H9 (cell line): ENCODE data around the gene INSM2. TPM values are rescaled to one million over a fixed set of nuclear protein-coding genes. Genes with fewer than 3 reads are reported as not detected.

Source experiments
- DNase-seq: peaks from one replicate; pipeline ENCODE4 v3.0.0-alpha.2; 2017
- H2AFZ ChIP-seq: one replicate; pipeline ENCODE4 v1.6.1; 2013; ENCODE audit warnings: mild to moderate bottlenecking, low read length, control low read depth, moderate library complexity
- H2AK5ac ChIP-seq: 2 replicates; pipeline ENCODE4 v1.6.1; 2013; ENCODE audit warnings: low read length, control low read depth, mixed read lengths; ENCODE audit not compliant: insufficient read length
- H2BK120ac ChIP-seq: one replicate; pipeline ENCODE4 v1.6.1; 2013; ENCODE audit warnings: low read depth, mild to moderate bottlenecking, low read length, control low read depth, inconsistent platforms; ENCODE audit not compliant: poor library complexity, severe bottlenecking
- H2BK12ac ChIP-seq: 2 replicates; pipeline ENCODE4 v1.6.1; 2013; ENCODE audit warnings: low read length, control low read depth, mixed read lengths, low read depth; ENCODE audit not compliant: insufficient read length
- H2BK15ac ChIP-seq: 2 replicates; pipeline ENCODE4 v1.6.1; 2013; ENCODE audit warnings: low read depth, low read length, control low read depth
- H2BK20ac ChIP-seq: one replicate; pipeline ENCODE4 v1.6.1; 2013; ENCODE audit warnings: low read depth, mild to moderate bottlenecking, low read length, control low read depth, inconsistent platforms; ENCODE audit not compliant: poor library complexity, severe bottlenecking
- H2BK5ac ChIP-seq: 2 replicates; pipeline ENCODE4 v1.6.1; 2013; ENCODE audit warnings: low read length, control low read depth, mixed read lengths; ENCODE audit not compliant: insufficient read length
- H3K14ac ChIP-seq: 2 replicates; pipeline ENCODE4 v1.6.1; 2013; ENCODE audit warnings: low read length, control low read depth; ENCODE audit not compliant: insufficient read depth
- H3K18ac ChIP-seq: 2 replicates; pipeline ENCODE4 v1.6.1; 2013; ENCODE audit warnings: low read depth, mild to moderate bottlenecking, mixed read lengths, low read length, control low read depth; ENCODE audit not compliant: insufficient read length
- H3K23ac ChIP-seq: 2 replicates; pipeline ENCODE4 v1.6.1; 2013; ENCODE audit warnings: low read length, control low read depth, mixed read lengths, low read depth; ENCODE audit not compliant: insufficient read length
- H3K23me2 ChIP-seq: 2 replicates; pipeline ENCODE4 v1.6.1; 2013; ENCODE audit warnings: low read depth, mild to moderate bottlenecking, mixed read lengths, low read length, control low read depth; ENCODE audit not compliant: insufficient read length, poor library complexity, severe bottlenecking
- H3K27ac ChIP-seq: 2 replicates; pipeline ENCODE4 v1.5.1; 2013; ENCODE audit warnings: low read length, control low read depth, mixed read lengths, low read depth; ENCODE audit not compliant: insufficient read length
- H3K27me3 ChIP-seq: 2 replicates; pipeline ENCODE4 v1.6.1; 2013; ENCODE audit warnings: low read length, control low read depth, inconsistent platforms; ENCODE audit not compliant: insufficient read depth
- H3K4ac ChIP-seq: 2 replicates; pipeline ENCODE4 v1.6.1; 2013; ENCODE audit warnings: low read depth, mild to moderate bottlenecking, control low read depth, inconsistent platforms, low read length, moderate library complexity
- H3K4me1 ChIP-seq: 2 replicates; pipeline ENCODE4 v1.6.1; 2013; ENCODE audit warnings: low read length, control low read depth, inconsistent platforms; ENCODE audit not compliant: insufficient read depth
- H3K4me2 ChIP-seq: 2 replicates; pipeline ENCODE4 v1.6.1; 2013; ENCODE audit warnings: low read length, control low read depth, mixed read lengths; ENCODE audit not compliant: insufficient read length, insufficient read depth
- H3K56ac ChIP-seq: 2 replicates; pipeline ENCODE4 v1.6.1; 2013; ENCODE audit warnings: low read depth, mild to moderate bottlenecking, mixed read lengths, low read length, control low read depth; ENCODE audit not compliant: insufficient read length
- H3K79me1 ChIP-seq: 2 replicates; pipeline ENCODE4 v1.6.1; 2013; ENCODE audit warnings: low read depth, mild to moderate bottlenecking, moderate library complexity, low read length, control low read depth, inconsistent platforms; ENCODE audit not compliant: insufficient read depth, poor library complexity, severe bottlenecking
- H3K79me2 ChIP-seq: 2 replicates; pipeline ENCODE4 v1.6.1; 2013; ENCODE audit warnings: low read length, control low read depth, inconsistent platforms; ENCODE audit not compliant: insufficient read depth
- H3K9ac ChIP-seq: 2 replicates; pipeline ENCODE4 v1.6.1; 2013; ENCODE audit warnings: low read length, control low read depth, mixed read lengths; ENCODE audit not compliant: insufficient read length; ENCODE audit errors: extremely low read depth
- H3K9me3 ChIP-seq: one replicate; pipeline ENCODE4 v1.6.1; 2013; ENCODE audit warnings: low read depth, low read length, inconsistent platforms; ENCODE audit not compliant: control insufficient read depth
- H3T11ph ChIP-seq: one replicate; pipeline ENCODE4 v1.6.1; 2013; ENCODE audit warnings: mild to moderate bottlenecking, low read length, control low read depth, inconsistent platforms
- H4K20me1 ChIP-seq: one replicate; pipeline ENCODE4 v1.6.1; 2013; ENCODE audit not compliant: control insufficient read depth, insufficient read length, insufficient read depth
- H4K5ac ChIP-seq: 2 replicates; pipeline ENCODE4 v1.6.1; 2013; ENCODE audit warnings: low read depth, mild to moderate bottlenecking, mixed read lengths, low read length, control low read depth; ENCODE audit not compliant: insufficient read length
- H4K8ac ChIP-seq: replicated peaks from 2 replicates; pipeline ENCODE4 v1.6.1; 2013; ENCODE audit warnings: low read length, control low read depth, mixed read lengths, low read depth; ENCODE audit not compliant: insufficient read length
- H4K91ac ChIP-seq: 2 replicates; pipeline ENCODE4 v1.6.1; 2013; ENCODE audit warnings: low read depth, mild to moderate bottlenecking, moderate library complexity, mixed read lengths, low read length, control low read depth; ENCODE audit not compliant: insufficient read length
- H3K27ac Mint-ChIP-seq, 3 experiments: 2 replicates in 2 of 3; 3 replicates in 1 of 3; pipeline ENCODE4 v1.8.0; 2020 to 2021; ENCODE audit warnings: mixed read lengths in 3 of 3, mild to moderate bottlenecking in 1 of 3, moderate library complexity in 1 of 3
- H3K27me3 Mint-ChIP-seq: 2 replicates; pipeline ENCODE4 v1.8.0; 2021; ENCODE audit warnings: low read depth, mild to moderate bottlenecking, moderate library complexity, mixed read lengths
- H3K36me3 Mint-ChIP-seq, 3 experiments: 2 replicates in 2 of 3; 3 replicates in 1 of 3; pipeline ENCODE4 v1.8.0; 2020 to 2021; ENCODE audit warnings: low read depth in 3 of 3, mixed read lengths in 3 of 3; ENCODE audit not compliant: insufficient read depth in 1 of 3
- H3K4me1 Mint-ChIP-seq, 2 experiments: 2 replicates each; pipeline ENCODE4 v1.8.0; 2020; ENCODE audit warnings: mixed read lengths in 2 of 2
- H3K4me3 Mint-ChIP-seq, 2 experiments: 2 replicates in 1 of 2; 3 replicates in 1 of 2; pipeline ENCODE4 v1.8.0; 2020 to 2021; ENCODE audit warnings: mild to moderate bottlenecking in 2 of 2, mixed read lengths in 2 of 2, moderate library complexity in 1 of 2
- H3K9me3 Mint-ChIP-seq, 2 experiments: 2 replicates in 1 of 2; 3 replicates in 1 of 2; pipeline ENCODE4 v1.8.0; 2020; ENCODE audit warnings: mild to moderate bottlenecking in 2 of 2, mixed read lengths in 2 of 2, moderate library complexity in 1 of 2
- WGBS: extraction: QIAGEN DNeasy Blood & Tissue Kit; methylation state at CpG from one replicate; pipeline ENCODE4 v1.1.7; 2013; ENCODE audit warnings: missing lambda C conversion rate, low lambda C conversion rate, mixed read lengths; ENCODE audit not compliant: insufficient read length; ENCODE audit errors: extremely low coverage; 5-methylcytosine and 5-hydroxymethylcytosine counted together
- total RNA-seq: library from RNA; stranded (reverse); gene quantifications from 2 replicates; pipeline ENCODE4 v1.2.1, GENCODE V29; 2021
- TF ChIP-seq, protein P1 (sequence below): fragments of 200-600 bp; sonication (generic); conservative IDR thresholded peaks from 3 replicates; pipeline ENCODE4 v1.8.0; 2021; ENCODE audit warnings: antibody characterized with exemption, mild to moderate bottlenecking

Gene INSM2
- total RNA-seq, 1 experiment from 2014 or later: not detected

DNA sequence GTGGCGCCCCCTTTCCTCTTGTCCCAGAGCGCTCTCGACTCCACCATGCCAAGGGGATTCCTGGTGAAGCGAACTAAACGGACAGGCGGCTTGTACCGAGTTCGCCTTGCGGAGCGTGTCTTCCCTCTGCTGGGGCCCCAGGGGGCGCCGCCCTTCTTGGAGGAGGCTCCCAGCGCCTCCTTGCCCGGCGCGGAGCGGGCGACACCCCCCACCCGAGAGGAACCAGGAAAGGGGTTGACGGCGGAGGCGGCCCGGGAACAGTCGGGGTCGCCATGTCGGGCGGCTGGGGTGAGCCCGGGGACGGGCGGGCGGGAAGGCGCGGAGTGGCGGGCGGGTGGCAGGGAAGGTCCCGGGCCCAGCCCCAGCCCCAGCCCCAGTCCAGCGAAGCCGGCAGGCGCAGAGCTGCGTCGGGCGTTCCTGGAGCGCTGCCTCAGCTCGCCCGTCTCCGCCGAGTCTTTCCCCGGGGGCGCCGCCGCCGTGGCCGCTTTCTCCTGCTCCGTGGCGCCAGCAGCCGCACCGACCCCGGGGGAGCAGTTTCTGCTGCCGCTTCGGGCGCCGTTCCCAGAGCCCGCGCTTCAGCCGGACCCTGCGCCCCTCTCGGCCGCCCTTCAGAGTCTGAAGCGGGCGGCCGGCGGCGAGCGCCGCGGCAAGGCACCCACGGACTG is 376 bp downstream of the INSM2 start:
- H4K20me1 ChIP-seq: no peaks in the 10 kb centered on the region
- no peak overlapping the region for H3K18ac ChIP-seq
- H3K4ac ChIP-seq: no peak overlapping the region
- H3K79me2 ChIP-seq: no peaks in the 10 kb centered on the region
- H2BK20ac ChIP-seq: no peak overlapping the region
- H3K4me2 ChIP-seq: peak overlapping the region; percentile 63
- H2BK5ac ChIP-seq: no peak overlapping the region
- H3K23me2 ChIP-seq: peaks cover 9% of the 10 kb centered on the region
- no peak overlapping the region for H2BK12ac ChIP-seq
- no peak overlapping the region for H3K56ac ChIP-seq
- no peaks in the 10 kb centered on the region for H3K9me3 ChIP-seq
- no peak overlapping the region for H4K91ac ChIP-seq
- H3K27ac ChIP-seq: no peak overlapping the region
- no peak overlapping the region for H2AK5ac ChIP-seq
- Mint-ChIP-seq H3K4me1 (peaks cover 9 to 10% of the 10 kb centered on the region in 2 experiments; a peak in 2 of 4 replicates), H3K27ac (no peak overlapping the region), H3K27me3 (peaks cover 83% of the 10 kb centered on the region), H3K4me3 (peak overlapping the region; percentile 68 to 86), H3K36me3 (no peaks in the 10 kb centered on the region), H3K9me3 (no peaks in the 10 kb centered on the region)
- H3K79me1 ChIP-seq: no peaks in the 10 kb centered on the region
- H3K4me1 ChIP-seq: no peaks in the 10 kb centered on the region
- H2BK15ac ChIP-seq: no peak overlapping the region
- no peak for DNase-seq
- no peak overlapping the region for H3K14ac ChIP-seq
- no peak overlapping the region for H4K8ac ChIP-seq
- H2AFZ ChIP-seq: no peak overlapping the region
- H3K27me3 ChIP-seq: peaks cover 23% of the 10 kb centered on the region
- TF ChIP-seq, protein P1, sequence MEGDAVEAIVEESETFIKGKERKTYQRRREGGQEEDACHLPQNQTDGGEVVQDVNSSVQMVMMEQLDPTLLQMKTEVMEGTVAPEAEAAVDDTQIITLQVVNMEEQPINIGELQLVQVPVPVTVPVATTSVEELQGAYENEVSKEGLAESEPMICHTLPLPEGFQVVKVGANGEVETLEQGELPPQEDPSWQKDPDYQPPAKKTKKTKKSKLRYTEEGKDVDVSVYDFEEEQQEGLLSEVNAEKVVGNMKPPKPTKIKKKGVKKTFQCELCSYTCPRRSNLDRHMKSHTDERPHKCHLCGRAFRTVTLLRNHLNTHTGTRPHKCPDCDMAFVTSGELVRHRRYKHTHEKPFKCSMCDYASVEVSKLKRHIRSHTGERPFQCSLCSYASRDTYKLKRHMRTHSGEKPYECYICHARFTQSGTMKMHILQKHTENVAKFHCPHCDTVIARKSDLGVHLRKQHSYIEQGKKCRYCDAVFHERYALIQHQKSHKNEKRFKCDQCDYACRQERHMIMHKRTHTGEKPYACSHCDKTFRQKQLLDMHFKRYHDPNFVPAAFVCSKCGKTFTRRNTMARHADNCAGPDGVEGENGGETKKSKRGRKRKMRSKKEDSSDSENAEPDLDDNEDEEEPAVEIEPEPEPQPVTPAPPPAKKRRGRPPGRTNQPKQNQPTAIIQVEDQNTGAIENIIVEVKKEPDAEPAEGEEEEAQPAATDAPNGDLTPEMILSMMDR: peak; percentile 41
- H4K5ac ChIP-seq: no peak overlapping the region
- no peak overlapping the region for H2BK120ac ChIP-seq
- no peak overlapping the region for H3K23ac ChIP-seq
- no peak overlapping the region for H3K9ac ChIP-seq
- WGBS: no CpG with 5 or more reads among the region's 77 CpGs
- H3T11ph ChIP-seq: no peak overlapping the region
